Measurements from ENCODE around the gene CHD1.

GRCh38 chr5:98938464-98938863, 9.7 kb upstream of the CHD1 start:
- TF ChIP-seq CTCF (IDR thresholded peaks at IDR 0.05; ENCODE audit: insufficient read depth, low read length, poor library complexity, severe bottlenecking) = no peak
- TF ChIP-seq EZH2phosphoT487 (conservative IDR thresholded peaks at IDR 0.05; ENCODE audit: low read length) = no peak

Measured in SU-DHL-6 (cell line).